ENCODE data around the gene KIF26A.
"Not testable (repeated sequence)": the region's sequence is repeated elsewhere in the genome, so short reads cannot be mapped to it uniquely, and the experiment has no call there.

The KIF26A gene

DNA sequence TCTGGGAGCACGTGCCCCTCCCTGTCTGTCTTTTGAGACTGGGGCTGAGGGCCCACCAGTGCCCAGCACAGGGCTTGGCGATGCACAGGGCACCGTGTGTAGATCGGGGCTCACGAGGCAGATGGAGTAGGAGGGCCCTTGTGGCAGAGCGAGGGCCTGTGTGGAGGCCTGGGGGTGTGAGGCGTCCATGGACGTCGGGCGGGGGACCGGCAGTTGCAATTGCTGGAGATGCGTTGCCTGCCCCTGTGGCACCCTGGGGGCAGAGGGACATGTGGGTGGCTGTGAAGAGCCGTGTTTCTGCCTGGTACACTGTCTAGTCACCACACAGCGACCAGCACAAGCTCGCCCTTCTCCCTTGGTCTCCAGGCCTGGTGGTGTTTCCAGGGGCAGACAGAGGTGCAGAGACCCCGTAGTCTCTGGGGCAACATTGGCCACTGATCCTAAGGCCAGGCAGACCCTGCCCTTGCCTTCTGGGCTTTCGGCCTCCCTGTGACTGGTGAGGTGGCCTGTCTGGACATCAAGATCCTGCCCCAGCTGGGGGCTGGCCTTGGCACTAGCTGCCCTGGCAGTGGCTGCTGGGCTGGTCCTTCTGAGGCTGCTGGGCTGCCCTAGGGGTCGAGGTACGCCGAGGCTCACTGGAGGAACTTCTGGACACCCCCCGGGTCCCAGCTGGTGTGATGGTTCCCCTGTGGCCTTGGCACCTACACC lies 14.5 kb downstream of the KIF26A start:
- no peak overlapping the region for H3K27ac ChIP-seq (ENCODE audit: low read depth, low read length)
- no peaks in the 10 kb centered on the region for H3K9me2 ChIP-seq (replicated peaks; ENCODE audit: insufficient read depth, low read length)
- no peak overlapping the region for H3K4me2 ChIP-seq (ENCODE audit: low read depth, low read length, poor library complexity, severe bottlenecking)
- no peaks in the 10 kb centered on the region for H4K20me1 ChIP-seq (ENCODE audit: low read depth, low read length)
- no peak overlapping the region for H3K4me3 ChIP-seq (ENCODE audit: insufficient read depth, low read length, poor library complexity, severe bottlenecking)
- no peak overlapping the region for H3K9ac ChIP-seq (ENCODE audit: low read length)
- H2AFZ ChIP-seq (ENCODE audit: low read depth, low read length, severe bottlenecking), result no peak overlapping the region
- H3K27me3 ChIP-seq (ENCODE audit: low read length), result no peaks in the 10 kb centered on the region
- H3K9me3 ChIP-seq (ENCODE audit: insufficient read depth, low read length), result no peaks in the 10 kb centered on the region
- H3F3A ChIP-seq (ENCODE audit: insufficient read depth), result no peaks in the 10 kb centered on the region
- no peaks in the 10 kb centered on the region for H3K79me2 ChIP-seq (ENCODE audit: insufficient read depth, low read length)
- TF ChIP-seq, protein P1, sequence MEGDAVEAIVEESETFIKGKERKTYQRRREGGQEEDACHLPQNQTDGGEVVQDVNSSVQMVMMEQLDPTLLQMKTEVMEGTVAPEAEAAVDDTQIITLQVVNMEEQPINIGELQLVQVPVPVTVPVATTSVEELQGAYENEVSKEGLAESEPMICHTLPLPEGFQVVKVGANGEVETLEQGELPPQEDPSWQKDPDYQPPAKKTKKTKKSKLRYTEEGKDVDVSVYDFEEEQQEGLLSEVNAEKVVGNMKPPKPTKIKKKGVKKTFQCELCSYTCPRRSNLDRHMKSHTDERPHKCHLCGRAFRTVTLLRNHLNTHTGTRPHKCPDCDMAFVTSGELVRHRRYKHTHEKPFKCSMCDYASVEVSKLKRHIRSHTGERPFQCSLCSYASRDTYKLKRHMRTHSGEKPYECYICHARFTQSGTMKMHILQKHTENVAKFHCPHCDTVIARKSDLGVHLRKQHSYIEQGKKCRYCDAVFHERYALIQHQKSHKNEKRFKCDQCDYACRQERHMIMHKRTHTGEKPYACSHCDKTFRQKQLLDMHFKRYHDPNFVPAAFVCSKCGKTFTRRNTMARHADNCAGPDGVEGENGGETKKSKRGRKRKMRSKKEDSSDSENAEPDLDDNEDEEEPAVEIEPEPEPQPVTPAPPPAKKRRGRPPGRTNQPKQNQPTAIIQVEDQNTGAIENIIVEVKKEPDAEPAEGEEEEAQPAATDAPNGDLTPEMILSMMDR (IDR thresholded peaks at IDR 0.05; ENCODE audit: insufficient read depth, low read length, poor library complexity, severe bottlenecking), result no peak
- TF ChIP-seq EZH2phosphoT487 (conservative IDR thresholded peaks at IDR 0.05; ENCODE audit: low read length), result no peak
- no peaks in the 10 kb centered on the region for H3K36me3 ChIP-seq (ENCODE audit: low read length)

DNA sequence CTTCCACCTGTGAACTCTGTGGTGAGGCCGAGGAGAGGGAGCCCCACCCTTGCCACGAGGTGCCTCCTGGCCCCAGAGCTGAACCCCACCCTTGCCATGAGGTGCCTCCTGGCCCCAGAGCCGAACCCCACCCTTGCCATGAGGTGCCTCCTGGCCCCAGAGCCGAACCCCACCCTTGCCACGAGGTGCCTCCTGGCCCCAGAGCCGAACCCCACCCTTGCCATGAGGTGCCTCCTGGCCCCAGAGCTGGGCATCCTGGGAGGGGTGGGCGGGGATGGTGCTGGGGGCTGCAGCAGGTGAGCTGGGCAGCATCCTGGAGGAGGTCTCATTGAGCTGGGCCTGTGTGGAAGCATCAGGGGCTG lies 15.0 kb downstream of the KIF26A start:
- H3K9me2 ChIP-seq (replicated peaks; ENCODE audit: insufficient read depth, low read length); H3K27me3 ChIP-seq (ENCODE audit: low read length); H3K27ac ChIP-seq (ENCODE audit: low read depth, low read length): not testable (repeated sequence)

DNA sequence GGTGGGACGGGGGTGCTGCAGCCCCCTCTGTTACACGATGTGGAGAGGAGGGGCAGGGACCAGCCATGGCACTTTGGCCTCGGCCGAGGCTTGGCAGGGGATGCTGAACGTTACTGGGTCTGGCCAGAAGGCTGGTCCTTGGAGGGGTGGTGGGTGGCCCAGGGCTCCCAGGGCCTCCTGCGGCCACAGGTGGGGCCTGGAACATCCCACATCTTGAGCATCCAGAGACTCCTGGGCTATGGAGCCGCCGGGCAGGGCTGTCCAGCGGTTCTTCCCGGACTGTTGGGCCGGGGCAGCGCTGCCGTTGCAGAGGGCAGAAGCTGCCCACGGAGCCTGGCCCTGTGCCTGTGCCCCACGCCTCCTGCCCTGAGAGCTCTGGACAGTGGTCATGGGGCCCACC lies 15.9 kb downstream of the KIF26A start:
- Histone ChIP-seq H3K36me3 (ENCODE audit: low read length) (no peaks in the 10 kb centered on the region), H3K9me3 (ENCODE audit: insufficient read depth, low read length) (no peaks in the 10 kb centered on the region), H3K9ac (ENCODE audit: low read length) (no peak overlapping the region), H2AFZ (ENCODE audit: low read depth, low read length, severe bottlenecking) (no peak overlapping the region), H3K27me3 (ENCODE audit: low read length) (no peaks in the 10 kb centered on the region), H3K79me2 (ENCODE audit: insufficient read depth, low read length) (no peaks in the 10 kb centered on the region), H3K4me2 (ENCODE audit: low read depth, low read length, poor library complexity, severe bottlenecking) (no peak overlapping the region), H3K9me2 (replicated peaks; ENCODE audit: insufficient read depth, low read length) (no peaks in the 10 kb centered on the region), H3K27ac (ENCODE audit: low read depth, low read length) (no peak overlapping the region), H4K20me1 (ENCODE audit: low read depth, low read length) (no peaks in the 10 kb centered on the region), H3K4me3 (ENCODE audit: insufficient read depth, low read length, poor library complexity, severe bottlenecking) (no peak overlapping the region), H3F3A (ENCODE audit: insufficient read depth) (no peaks in the 10 kb centered on the region)
- TF ChIP-seq, protein P1 (IDR thresholded peaks at IDR 0.05; ENCODE audit: insufficient read depth, low read length, poor library complexity, severe bottlenecking), result no peak
- no peak for TF ChIP-seq EZH2phosphoT487 (conservative IDR thresholded peaks at IDR 0.05; ENCODE audit: low read length)

More for the DNA sequence above, 15.0 kb downstream of the KIF26A start:
- H3K4me2 ChIP-seq (ENCODE audit: low read depth, low read length, poor library complexity, severe bottlenecking); H3K9me3 ChIP-seq (ENCODE audit: insufficient read depth, low read length); H3K79me2 ChIP-seq (ENCODE audit: insufficient read depth, low read length); H4K20me1 ChIP-seq (ENCODE audit: low read depth, low read length); H3K4me3 ChIP-seq (ENCODE audit: insufficient read depth, low read length, poor library complexity, severe bottlenecking); H3K9ac ChIP-seq (ENCODE audit: low read length); H3K36me3 ChIP-seq (ENCODE audit: low read length); H3F3A ChIP-seq (ENCODE audit: insufficient read depth); H2AFZ ChIP-seq (ENCODE audit: low read depth, low read length, severe bottlenecking): not testable (repeated sequence)

DNA sequence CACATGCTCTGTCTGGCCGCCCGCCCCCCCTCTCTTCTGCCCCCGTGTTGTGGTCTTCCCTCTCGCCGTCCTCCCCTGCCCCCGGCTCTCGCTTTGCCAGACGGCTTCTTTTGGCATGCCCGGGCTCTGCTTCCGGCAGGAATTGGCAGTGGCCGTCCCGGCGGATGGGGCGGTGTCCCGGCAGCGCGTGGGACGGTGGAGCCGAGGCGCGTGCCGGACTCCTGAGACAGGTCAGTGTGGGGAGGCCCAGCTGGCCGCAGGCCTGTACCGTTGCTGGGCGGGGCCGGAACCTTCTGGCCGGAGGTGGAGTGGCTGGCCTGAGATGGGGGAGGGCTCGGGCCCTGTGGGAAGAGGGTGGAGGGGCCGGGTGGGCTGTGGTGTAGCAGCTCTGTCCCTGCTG lies 17.1 kb downstream of the KIF26A start:
- H3K27me3 ChIP-seq (ENCODE audit: low read length), result no peaks in the 10 kb centered on the region
- no peaks in the 10 kb centered on the region for H3K79me2 ChIP-seq (ENCODE audit: insufficient read depth, low read length)
- no peaks in the 10 kb centered on the region for H3K9me2 ChIP-seq (replicated peaks; ENCODE audit: insufficient read depth, low read length)
- H3K9ac ChIP-seq (ENCODE audit: low read length), result no peak overlapping the region
- no peak overlapping the region for H3K27ac ChIP-seq (ENCODE audit: low read depth, low read length)
- no peaks in the 10 kb centered on the region for H4K20me1 ChIP-seq (ENCODE audit: low read depth, low read length)
- H3K4me2 ChIP-seq (ENCODE audit: low read depth, low read length, poor library complexity, severe bottlenecking), result no peak overlapping the region
- H3F3A ChIP-seq (ENCODE audit: insufficient read depth), result no peaks in the 10 kb centered on the region
- no peak overlapping the region for H3K4me3 ChIP-seq (ENCODE audit: insufficient read depth, low read length, poor library complexity, severe bottlenecking)
- H3K9me3 ChIP-seq (ENCODE audit: insufficient read depth, low read length), result no peaks in the 10 kb centered on the region
- H3K36me3 ChIP-seq (ENCODE audit: low read length), result no peaks in the 10 kb centered on the region
- H2AFZ ChIP-seq (ENCODE audit: low read depth, low read length, severe bottlenecking), result no peak overlapping the region
- TF ChIP-seq, protein P1 (IDR thresholded peaks at IDR 0.05; ENCODE audit: insufficient read depth, low read length, poor library complexity, severe bottlenecking), result no peak
- TF ChIP-seq EZH2phosphoT487 (conservative IDR thresholded peaks at IDR 0.05; ENCODE audit: low read length), result no peak
